GM18505 (cell line): ENCODE results near the gene ACOXL.

Experiments
- ATAC-seq: cut with Tn5 transposase; IDR thresholded peaks from one replicate; pipeline ENCODE4 v1.9.1; 2021; ENCODE audit not compliant: unreplicated experiment
- POLR2A ChIP-seq: IDR thresholded peaks from 4 replicates; pipeline ENCODE4 v1.6.1; 2011; ENCODE audit warnings: borderline replicate concordance; ENCODE audit not compliant: insufficient read depth, insufficient read length; ENCODE audit errors: extremely low read depth

ACOXL gene

GRCh38 chr2:110712737-110713136 lies 19.6 kb upstream of the ACOXL start:
- TF ChIP-seq POLR2A, result no peak
- no peak for ATAC-seq

GRCh38 chr2:110713513-110714362 lies 18.6 kb upstream of the ACOXL start:
- TF ChIP-seq POLR2A, result no peak
- ATAC-seq, result no peak

- TF ChIP-seq POLR2A, result no peak
- ATAC-seq, result no peak
Measured at GRCh38 chr2:110714452-110715224, 17.7 kb upstream of the ACOXL start.

GRCh38 chr2:110716959-110717645 lies 15.3 kb upstream of the ACOXL start:
- no peak for TF ChIP-seq POLR2A

GRCh38 chr2:110717734-110718133 lies 14.6 kb upstream of the ACOXL start:
- TF ChIP-seq POLR2A, result no peak
- no peak for ATAC-seq

More at GRCh38 chr2:110716959-110717645, 15.3 kb upstream of the ACOXL start:
- no peak for ATAC-seq

- no peak for TF ChIP-seq POLR2A
- no peak for ATAC-seq
Measured at GRCh38 chr2:110718382-110718781, 14.0 kb upstream of the ACOXL start.

GRCh38 chr2:110718990-110719389 lies 13.4 kb upstream of the ACOXL start:
- ATAC-seq, result no peak
- no peak for TF ChIP-seq POLR2A

GRCh38 chr2:110720547-110720946 lies 11.8 kb upstream of the ACOXL start:
- ATAC-seq, result no peak
- TF ChIP-seq POLR2A, result no peak

GRCh38 chr2:110724820-110725219 lies 7.6 kb upstream of the ACOXL start:
- ATAC-seq, result no peak
- TF ChIP-seq POLR2A, result no peak

- no peak for ATAC-seq
- TF ChIP-seq POLR2A, result no peak
Measured at GRCh38 chr2:110725370-110725769, 7.0 kb upstream of the ACOXL start.

GRCh38 chr2:110725859-110726258 lies 6.5 kb upstream of the ACOXL start:
- no peak for TF ChIP-seq POLR2A
- ATAC-seq, result no peak

GRCh38 chr2:110726285-110726684 lies 6.1 kb upstream of the ACOXL start:
- no peak for ATAC-seq
- no peak for TF ChIP-seq POLR2A

- TF ChIP-seq POLR2A, result no peak
- no peak for ATAC-seq
Measured at GRCh38 chr2:110727923-110728322, 4.5 kb upstream of the ACOXL start.
